Hematopoietic multipotent progenitor cell treated with erythropoietin and hydrocortisone succinate and interleukin-3 and kit ligand, for 17 days (in vitro differentiated cells): ENCODE results near the gene IL22RA1.
A peak's percentile ranks its signal among the peaks of the same experiment; 100 is the strongest.

Source experiments
- DNase-seq: peaks from one replicate; pipeline ENCODE4 v3.0.0-alpha.2; 2015; ENCODE audit warnings: low spot score

IL22RA1 gene

DNA sequence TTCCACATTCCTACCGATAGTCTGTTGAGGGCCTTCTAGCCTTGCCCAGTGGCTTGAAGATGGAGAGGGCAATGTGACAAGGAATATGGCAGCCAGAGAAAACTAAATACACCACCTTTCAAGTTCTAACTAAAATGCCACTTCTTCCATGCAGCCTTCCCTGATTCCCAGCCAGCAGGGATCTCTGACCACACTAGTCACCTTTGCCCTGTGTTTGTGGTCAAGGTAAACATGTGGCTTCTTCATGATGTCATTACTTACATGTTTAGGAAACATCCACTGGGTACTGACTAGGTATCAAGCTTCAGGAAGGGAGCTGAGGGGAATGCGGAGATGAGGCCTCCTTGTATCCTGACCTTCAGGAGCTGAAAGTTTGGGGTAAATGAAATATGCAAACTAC, 22.6 kb upstream of the IL22RA1 start:
- DNase-seq = no peak

DNA sequence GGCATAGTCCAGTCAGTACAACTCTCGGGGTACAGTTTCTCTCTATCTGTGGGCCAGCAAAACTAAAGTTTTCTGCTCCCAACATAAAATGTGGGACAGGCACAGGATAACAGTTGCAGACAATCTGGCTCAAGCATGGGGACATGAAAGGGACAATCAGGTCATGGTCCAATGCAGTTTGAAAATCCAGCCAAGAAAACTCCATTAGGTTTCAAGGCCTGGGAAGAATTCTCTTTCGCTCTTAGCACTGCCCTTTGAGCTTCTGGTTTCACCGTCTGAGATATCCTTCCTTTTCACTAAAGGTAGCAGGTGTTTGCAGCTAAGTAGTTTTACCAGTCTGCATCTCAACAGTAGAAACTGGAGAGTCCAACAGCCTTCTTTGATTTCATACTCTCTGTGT, 21.1 kb upstream of the IL22RA1 start:
- no peak for DNase-seq

DNA sequence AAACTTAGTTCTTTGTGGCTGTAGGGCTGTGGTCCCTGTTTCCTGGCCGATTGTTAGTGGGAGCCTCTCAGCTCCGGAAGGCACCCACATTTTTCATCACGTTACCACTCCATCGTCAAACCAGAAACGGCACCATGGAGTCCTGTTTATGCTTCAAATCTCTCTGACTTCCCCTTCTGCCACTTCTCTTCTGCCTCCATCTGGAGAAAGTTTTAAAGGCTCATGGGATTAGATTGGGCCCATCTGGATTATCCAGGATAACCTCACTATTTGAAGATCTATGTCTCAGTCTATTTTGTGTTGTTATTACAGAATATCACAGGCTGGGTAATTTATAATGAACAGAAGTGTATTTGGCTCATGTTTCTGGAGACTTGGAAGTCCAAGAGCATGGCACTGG, 19.3 kb upstream of the IL22RA1 start:
- DNase-seq = no peak

DNA sequence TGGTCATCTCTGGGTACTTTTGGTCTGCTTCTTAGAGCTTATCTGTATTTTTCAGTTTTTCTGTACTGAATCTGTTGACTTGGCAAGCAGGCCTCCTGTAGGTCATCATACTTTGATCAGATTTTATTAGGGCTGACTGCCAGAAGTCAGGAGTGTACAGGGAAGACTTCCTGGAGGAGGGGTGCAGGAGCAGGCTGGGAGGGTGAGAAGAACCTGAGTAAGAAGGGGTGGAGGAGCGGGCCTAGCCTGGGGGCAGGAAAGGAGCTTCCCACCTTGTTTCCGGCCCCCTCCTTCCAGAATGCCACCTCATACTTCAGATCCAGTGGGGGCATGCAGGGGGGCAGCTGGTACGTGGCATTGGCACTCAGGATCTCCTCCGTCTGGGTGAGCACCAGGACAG, 18.3 kb upstream of the IL22RA1 start:
- no peak for DNase-seq

DNA sequence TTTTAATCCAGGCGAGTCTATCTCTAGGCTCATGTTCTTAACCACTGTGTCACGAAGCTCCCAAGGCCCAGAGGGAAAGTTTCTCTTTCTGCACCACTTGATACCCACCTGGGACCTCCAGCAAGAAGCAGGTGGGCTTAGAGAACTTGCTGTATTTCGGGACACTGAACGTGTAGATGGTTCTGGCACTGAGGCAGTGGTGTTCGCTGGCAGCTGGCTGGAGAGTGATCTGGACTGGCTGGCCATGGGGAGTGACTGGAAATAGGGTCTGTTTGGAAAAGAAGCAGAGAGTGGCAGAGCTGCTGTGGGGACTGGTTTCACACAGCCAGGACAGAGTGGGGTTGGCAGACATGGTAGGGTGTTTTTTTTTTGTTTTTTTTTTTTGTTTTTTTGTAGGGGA, 16.4 kb upstream of the IL22RA1 start:
- DNase-seq = no peak

DNA sequence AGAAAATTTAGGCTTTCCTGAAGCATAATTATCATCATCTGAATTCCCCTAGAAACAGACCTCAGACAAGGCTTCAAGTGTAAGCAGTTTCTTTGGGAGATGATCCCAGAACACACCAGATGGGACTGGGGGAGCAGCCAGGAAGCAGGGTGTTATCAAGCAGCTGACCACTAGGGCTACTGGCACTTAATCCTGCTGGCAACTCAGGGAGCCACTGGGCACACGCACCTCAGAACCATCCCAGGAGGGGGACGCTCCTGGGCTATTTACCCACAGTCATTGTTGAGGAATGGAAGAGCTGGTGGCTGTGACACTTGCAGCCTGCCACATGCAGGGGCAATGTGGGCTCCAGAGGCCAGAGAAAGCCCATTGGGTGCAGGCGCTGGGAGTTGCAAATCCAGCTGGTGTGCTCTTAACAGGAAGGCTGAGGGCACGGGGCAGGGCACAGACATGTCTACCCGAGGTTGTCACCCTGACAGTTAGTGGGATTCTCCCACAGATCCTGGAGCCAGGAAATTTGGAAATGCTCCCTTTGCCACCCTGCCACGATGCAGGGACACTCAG, 15.1 kb upstream of the IL22RA1 start:
- DNase-seq = no peak

DNA sequence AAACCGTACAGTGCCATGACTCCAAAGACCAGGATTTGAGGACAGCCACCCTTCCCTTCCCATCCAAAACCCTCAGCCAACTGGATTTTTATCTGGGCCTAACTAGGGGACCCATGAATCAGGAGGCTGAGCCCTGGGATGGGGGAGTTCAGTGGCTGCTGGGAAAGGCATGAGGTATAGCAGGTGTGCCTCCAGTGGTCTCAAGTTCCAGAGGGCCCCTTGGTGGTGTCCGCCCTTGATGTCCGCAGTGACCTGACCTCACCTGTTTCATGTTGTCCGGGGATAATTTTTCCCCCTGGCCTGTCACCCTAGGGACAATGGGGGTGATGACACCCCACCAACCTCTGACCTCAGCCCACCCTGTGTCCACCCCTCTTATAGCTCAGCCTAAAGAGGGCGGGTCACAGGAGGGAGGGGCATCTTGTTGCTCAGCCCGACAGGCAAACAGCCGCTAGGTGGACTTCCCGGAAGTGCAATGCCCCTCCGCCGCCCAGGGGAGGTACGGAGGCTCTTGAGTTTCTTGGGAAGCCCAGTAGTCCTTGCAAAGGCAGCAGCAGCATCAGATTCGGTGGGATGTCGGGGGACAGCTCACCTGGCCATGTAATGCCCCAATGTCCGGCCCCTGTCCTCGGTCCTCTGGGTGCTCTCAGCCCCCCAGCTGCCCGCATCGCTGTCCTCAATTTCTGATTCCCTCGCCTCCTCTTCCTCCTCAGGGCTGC, 13.8 kb upstream of the IL22RA1 start:
- no peak for DNase-seq

DNA sequence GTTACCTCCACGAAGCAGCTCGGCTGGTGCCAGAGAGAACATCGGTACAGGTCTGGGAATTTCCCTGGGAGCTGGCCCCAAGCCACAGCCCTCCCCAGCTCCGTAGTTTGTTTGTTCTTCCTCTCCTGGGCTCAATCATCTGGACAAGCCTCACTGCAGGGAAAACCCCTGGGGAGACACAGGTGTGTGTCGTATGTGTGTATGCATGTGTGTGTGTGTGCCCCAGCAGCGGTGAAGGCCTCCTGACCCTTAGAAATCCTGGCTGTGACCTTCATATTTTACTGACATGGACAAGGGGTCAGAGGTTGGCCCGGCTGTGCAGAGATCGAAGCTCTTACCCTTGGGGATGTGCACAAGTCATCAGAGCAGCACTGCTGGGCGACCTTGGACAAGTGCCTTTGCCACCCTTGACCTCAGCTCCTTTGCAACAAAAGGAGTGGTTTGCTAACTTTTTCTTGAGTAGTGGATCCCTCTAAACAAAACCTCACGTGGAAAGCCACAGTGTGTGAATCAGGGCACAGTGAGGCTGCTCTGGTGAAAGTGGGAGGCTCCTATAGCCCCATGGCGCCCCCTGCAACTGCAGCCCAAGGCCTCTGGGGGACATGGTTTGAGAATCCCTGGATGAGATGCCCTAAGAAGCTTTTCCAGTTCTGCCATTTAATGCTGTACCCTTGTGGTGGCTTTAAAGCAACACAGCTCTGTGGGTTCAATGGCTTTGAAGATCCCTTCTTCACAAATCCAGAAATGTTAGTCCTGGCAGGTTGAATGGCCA, 12.3 kb upstream of the IL22RA1 start:
- DNase-seq = no peak

DNA sequence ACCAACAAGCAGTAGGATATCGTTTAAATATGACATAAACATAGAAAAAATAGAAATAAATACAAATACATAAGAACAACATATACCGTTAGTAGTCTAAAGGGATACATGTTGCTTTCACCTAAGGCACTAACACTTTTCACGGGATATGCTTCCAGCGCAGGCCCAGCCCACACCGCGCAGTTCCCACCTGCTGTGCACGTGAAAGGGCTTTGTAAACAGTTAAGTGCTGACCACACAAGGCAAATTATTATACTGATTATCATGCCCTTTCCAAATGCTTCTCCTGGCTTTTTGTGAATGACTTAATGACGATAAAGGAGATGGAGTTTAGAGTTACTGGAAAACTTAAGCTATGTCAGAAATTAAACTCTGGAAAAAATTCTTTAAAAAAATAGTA, 11.3 kb upstream of the IL22RA1 start:
- DNase-seq = no peak

DNA sequence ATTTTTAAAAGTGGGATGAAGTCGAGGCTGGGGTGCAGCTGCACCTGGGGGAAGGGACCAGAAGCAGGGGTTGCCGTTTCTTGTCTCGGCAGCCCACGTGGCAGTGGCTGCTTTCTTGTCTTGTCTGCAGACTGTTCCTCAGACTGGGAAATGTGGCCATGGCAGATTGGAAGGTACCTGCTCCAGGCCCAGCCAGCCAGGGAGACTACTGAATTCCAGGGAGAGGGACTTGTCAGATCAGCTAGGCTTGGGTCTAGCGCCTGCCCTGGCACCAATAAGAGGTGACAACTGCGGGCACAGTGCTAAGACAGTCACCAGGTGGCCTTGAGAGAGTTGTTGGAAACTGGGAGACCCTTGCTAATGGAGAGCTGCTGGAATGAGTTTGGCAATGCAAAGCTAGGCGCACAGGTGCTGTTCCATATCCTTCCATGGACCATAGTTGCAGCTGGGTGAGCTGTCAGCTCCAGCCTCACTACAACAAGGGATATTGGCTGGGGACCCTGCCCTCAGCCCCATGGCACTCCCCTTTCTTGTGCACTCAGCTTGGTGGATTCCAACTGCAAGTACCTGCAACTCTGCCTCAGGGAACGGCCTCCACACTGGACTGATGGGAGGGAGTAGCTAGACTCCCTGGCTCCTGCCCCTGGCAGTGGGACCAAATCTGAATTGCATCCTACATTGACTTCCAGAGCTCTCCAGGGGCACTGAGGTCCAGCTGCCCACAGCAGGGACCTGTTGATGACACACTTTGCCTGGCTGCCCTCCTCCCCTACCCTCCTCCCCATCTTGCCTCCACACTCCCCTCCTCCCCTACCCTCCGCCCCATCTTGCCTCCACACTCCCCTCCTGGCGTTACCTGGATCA, 9.9 kb upstream of the IL22RA1 start:
- no peak for DNase-seq

DNA sequence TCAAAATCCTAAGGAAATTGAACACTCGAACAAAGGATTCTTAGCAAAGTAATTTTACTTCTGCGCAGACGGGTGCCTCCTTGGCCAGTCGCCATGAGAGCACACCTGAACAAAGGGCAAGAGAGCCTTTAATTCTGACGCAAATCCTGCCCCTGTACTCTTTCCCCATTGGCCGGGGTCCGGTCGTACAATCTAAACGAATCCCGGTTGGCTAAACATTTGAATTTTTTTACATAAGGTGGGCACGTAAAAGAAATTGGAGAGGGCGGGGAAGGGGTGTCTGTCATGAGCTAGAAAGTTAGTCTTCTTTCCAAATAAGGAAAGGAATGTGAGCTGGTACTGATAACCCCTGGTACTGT, 8.2 kb upstream of the IL22RA1 start:
- DNase-seq = no peak

DNA sequence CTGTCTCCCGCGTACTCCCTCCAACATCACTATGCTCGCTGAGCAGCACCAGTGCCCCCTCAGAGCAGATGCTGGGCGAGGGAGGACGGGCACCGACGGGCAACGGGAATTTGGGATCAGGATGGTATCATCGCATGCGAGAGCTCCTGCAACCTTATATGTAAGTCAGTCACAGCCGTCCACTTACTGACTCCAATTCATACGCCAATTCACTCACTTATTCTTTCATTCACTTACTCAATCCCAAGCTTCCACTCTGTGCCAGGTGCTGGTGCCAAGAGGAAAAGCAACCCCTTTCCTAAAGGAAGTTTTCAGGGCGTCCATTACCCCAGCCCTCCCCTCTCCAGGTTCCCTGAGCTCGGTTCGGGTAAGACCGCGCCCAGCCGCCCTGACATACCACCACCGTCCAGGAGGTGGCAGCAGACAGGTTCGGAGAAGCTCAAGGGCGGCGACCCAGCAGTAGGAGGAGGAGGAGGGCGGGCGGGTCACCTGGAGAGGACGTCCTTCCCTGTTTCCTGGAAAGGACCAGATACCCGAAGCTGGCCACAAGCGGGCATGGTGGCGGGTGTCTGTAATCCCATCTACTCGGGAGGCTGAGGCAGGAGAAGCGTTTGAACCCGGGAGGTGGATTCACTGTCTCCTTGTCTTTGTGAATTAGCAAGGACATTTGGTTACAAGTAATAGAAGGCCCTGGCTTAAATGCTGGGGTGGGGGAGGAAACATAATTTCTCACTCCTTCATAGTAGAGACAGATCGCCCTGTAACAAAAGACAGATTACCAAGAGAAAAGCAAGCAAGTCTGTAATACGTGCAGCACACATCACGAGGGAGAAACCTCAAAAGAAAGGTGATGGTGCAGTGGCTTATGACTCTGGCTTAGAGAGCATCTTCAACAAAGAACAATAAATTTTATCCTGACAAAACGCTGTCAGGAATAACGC, 7.6 kb upstream of the IL22RA1 start:
- DNase-seq = peak; percentile 77

DNA sequence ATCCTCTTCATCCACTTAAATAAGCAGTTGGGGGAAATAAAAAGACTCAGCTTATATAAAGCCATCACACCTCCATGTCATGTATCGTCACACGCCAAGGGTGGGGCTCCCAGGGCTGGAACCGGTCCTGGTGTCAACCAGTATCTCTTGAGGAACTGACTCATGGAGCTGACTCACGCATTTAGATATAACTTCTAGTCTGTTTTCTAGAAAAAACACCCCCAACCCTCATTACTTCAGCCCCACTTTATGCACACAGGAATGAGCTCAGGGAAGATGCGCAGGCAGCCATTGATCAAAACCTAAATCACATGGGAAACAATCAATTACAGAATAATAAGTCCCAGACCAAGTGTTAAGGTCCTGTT, 6.9 kb upstream of the IL22RA1 start:
- peak; percentile 56 for DNase-seq

DNA sequence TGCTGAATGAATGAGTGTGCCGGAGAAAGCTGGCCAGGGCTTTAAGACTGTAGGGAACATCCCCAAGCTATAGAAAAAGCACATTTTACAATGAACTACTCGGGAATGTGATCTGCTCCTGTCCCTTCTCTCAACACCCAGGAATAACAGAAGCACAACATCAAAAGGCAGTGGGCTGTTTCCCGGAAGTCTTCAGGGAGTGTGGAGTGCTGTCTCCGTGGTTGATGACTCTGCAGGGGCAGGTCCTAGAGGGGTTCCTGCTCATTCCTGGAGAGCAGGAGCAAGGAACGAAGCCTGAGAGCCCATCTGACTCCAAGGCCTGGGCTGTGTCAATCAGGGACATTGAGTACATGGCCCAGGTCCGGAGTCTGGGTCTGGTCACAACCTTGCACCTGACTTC, 4.9 kb upstream of the IL22RA1 start:
- no peak for DNase-seq

DNA sequence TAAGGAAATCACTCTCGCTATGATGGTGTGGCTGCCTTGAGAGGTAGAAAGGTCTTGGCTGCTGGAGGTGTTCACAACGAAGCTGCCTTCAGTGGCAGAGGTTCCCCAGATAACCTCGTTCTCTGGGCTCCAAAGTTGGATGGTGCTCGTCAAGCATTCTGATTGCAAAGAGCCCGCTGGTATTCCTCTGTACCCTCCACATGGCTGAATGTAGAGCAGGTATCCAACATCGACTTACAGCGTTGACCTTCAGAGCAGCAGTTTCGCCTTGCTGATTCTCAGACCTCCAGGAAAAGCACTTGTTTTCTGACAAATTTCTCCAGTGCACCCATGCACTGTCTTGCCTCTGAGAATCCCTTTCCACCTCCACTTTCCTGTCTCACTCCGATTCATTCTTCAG, 4.3 kb upstream of the IL22RA1 start:
- DNase-seq = no peak

DNA sequence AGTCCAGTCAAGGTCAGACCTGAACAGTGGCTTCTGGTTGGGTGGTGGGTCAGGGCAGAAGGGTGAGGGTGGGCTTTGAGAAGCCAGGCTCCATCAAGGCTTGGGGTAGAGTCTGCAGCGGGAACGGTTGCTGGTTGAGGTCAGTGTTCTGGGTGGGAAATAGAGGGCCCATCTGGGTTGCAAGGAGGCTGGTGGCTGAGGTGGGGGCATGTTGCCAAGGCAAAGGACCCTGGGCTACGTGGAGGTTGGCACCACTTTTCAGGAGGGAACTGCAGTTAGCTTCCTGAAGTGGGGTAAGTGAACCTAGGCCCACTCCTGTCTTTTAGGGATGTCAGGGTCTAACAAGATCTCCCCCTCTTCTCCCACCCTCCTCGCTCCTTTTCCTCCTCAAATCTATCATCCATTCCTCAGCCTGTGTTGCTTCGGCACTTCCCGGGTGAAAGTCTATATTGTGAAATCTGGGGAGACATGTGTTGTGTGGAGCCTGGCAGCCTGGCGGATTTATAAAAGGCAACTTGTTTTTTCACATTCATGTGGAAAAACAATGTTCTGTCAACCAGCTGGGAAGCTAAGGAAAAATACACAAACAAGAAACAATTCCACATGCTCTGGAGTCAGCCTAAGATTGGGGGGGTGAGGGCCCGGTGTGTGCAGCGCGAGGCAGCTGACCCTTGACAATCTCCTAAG, 1.5 kb downstream of the IL22RA1 start:
- no peak for DNase-seq

DNA sequence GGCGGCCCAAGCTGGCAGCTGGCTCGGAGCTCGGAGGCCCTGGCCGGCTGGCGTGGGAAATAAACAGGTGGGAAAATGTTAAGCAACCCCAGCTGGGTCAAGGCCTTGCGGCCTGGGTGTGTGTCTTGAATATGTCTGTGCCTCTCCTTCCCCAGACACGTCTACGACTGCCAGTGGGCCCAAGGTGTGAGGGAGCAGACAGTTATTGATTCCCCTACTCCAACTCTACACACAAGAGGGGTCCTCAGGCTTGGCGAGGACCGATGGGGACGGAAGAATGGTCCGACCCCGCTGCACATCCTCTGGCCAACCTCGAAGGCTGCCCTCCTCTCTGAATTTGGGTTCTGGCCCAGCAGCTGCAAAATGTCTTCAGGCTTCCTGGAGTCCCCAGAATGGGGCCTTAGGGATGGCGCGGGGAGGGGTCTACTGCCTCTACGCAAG, 2.2 kb downstream of the IL22RA1 start:
- no peak for DNase-seq

DNA sequence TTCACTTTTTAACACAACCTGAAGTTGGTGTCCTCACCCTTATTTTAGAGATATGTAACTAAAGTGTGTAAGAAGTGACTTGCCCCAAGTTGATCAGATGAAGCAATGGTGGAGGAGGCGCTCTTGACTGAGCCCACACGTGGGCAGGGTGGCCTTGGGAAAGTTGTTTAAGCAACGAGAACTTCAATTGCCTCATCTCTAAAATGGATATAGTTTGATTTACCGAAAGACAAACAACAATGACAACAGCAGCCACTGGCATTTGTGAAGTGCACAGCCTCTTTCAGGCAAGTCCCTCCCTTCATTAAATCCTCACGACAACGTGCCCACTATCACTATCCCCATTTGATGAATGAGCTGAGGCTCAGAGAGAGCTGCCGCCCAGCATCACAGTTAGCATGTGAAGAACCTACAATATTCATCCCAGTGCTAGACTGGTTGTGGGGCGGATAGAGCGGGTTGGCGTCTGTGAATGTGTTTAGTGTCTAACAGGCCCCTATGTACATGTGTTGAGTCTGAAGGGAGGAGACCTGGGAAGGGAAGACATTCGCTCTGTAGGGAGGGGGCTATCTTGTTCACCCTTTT, 3.0 kb downstream of the IL22RA1 start:
- DNase-seq = no peak

DNA sequence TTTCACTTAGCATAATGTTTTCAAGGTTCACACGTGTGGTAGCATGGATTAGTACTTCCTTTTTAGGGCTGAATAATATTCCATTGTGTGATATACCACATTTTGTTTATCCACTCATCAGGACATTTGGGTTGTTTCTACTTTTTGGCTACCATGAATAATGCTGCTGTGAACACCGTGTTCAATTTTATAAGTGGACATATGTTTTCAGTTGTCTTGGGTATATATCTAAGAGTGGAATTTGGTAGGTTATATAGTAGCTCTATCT, 3.8 kb downstream of the IL22RA1 start:
- DNase-seq = no peak

DNA sequence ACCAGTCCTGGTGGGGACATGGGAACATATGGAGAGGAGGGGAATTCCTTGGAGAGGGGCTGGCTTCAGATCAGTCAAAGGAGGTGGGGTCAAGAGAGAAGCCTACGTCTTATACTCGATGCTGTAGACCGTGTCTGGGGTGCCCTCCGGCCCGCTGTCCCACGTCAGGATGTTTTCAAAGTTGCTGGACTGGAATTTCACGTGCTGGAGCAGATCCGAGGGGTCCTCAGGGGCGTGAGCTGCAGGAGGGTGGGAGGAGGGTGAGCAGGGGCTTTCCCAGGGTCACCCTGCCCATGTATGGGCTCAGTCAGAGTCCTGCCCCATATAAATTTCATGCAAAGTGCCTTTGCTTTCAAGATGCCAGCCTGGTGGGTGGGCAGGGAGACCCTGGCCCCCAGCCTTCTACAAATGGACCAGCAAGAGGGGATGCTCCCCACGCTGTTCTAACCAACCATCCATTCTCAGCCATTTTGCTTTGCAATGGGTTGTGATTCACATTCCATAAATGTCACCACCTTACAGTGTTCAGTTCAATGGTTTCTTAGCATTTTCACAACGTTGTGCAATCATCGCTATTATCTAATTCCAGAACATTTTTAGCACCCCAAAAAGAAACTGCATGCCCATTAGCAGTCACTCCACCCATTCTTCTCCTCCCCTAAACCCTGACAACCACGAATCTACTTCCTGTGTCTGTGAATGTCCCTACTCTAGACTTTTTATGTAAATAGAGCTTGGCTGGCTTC, 4.3 kb downstream of the IL22RA1 start:
- no peak for DNase-seq
